GM12891 (cell line): ENCODE results near the gene RIMS1.

Experiments used
- PAX5 ChIP-seq: IDR thresholded peaks from 2 replicates; pipeline ENCODE4 v1.6.1; 2011; ENCODE audit warnings: low read length, moderate library complexity, mild to moderate bottlenecking; ENCODE audit not compliant: insufficient read depth, severe bottlenecking
- POLR2A ChIP-seq: IDR thresholded peaks from 2 replicates; pipeline ENCODE4 v1.6.1; 2011; ENCODE audit warnings: low read depth, low read length, control low read depth
- POLR2AphosphoS5 ChIP-seq: IDR thresholded peaks from 2 replicates; pipeline ENCODE4 v1.6.1; 2011; ENCODE audit warnings: low read depth, low read length, control low read depth
- TAF1 ChIP-seq: IDR thresholded peaks from 2 replicates; pipeline ENCODE4 v1.6.1; 2011; ENCODE audit warnings: low read depth, low read length, control low read depth

DNA sequence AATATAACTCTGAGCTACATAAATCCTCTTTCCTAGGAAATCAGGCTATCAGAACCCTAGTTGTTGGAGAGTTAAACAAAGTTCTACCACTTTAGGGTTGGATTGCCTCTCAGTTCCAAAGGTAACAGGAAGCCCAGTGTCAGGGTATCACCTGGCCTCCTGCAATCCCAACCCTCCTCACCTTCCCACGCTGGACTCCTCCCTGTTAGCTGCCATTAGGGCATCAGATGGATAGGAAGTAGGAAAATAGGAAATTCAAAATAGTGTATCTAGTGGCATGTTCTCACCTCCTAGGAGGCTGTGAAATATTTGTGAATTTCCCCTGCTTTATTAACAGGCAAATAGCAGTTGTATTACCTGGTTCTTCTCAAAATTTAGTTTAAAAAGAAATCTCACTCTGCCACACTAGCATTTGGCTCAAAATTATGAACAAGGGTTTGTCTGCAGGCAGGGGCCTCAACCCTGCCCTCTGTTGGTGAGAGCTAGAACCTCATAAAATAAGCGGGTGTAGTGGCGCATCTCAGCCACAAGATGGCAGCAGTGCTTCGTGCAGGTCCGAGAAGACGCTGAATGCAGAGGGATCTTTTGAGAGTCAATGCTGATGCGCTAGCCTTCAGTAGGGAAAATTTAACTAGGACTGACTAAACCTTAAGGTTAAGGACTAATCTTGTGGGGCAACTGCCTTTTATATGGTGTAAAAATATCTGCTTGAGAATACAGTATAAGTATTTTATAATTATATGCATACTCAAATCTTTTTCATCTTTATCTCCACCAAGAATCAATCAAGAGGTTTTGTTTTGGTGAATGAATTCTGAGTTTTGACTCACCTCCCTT lies 525.7 kb downstream of the RIMS1 start:
- no peak for TF ChIP-seq POLR2AphosphoS5
- TF ChIP-seq TAF1: no peak
- no peak for TF ChIP-seq POLR2A
- TF ChIP-seq PAX5: no peak
